Activated CD8-positive, alpha-beta memory T cell treated with anti-CD3 and anti-CD28 coated beads, Interleukin-2, amount 10 ng/mL, durations not matched to agents 7 days and 5 days (primary cell): Measurements from ENCODE around the gene CIITA. TPM values are rescaled to one million over a fixed set of nuclear protein-coding genes. Genes with fewer than 3 reads are reported as not detected.
A peak's percentile ranks its signal among the peaks of the same experiment; 100 is the strongest.
"Not testable (repeated sequence)": the region's sequence is repeated elsewhere in the genome, so short reads cannot be mapped to it uniquely, and the experiment has no call there.

ENCODE experiments used
- ATAC-seq: fragments of 150-1000 bp; cut with Tn5 transposase; one replicate; pipeline ENCODE4 v1.10.0; 2021; ENCODE audit warnings: moderate library complexity
- CTCF ChIA-PET: fragments of 350-600 bp; sonication (Branson Sonifier 250); formaldehyde crosslinking; loops from one replicate; lab custom pipeline; 2021; ENCODE audit warnings: antibody characterized with exemption; lab: Charles Lee
- DNase-seq: peaks from one replicate; pipeline ENCODE4 v3.0.0-alpha.2; 2020
- H3K27ac Mint-ChIP-seq: one replicate; pipeline ENCODE4 v1.8.0; 2021; ENCODE audit warnings: mild to moderate bottlenecking, mixed read lengths
- H3K27me3 Mint-ChIP-seq: one replicate; pipeline ENCODE4 v1.8.0; 2021; ENCODE audit warnings: mixed read lengths
- H3K36me3 Mint-ChIP-seq: one replicate; pipeline ENCODE4 v1.8.0; 2021; ENCODE audit warnings: mild to moderate bottlenecking, mixed read lengths
- H3K4me1 Mint-ChIP-seq: one replicate; pipeline ENCODE4 v1.8.0; 2021; ENCODE audit warnings: mixed read lengths
- H3K4me3 Mint-ChIP-seq: one replicate; pipeline ENCODE4 v1.8.0; 2021; ENCODE audit warnings: mild to moderate bottlenecking, moderate library complexity, mixed read lengths
- H3K9me3 Mint-ChIP-seq: one replicate; pipeline ENCODE4 v1.8.0; 2022; ENCODE audit warnings: low read depth, mixed read lengths
- total RNA-seq, 2 experiments: library from RNA; stranded (reverse); gene quantifications; one replicate each; pipeline ENCODE4 v1.2.3, GENCODE V29; 2021

CIITA gene
- total RNA-seq, 2 experiments from 2014 or later: 68.7 to 103 TPM

DNA sequence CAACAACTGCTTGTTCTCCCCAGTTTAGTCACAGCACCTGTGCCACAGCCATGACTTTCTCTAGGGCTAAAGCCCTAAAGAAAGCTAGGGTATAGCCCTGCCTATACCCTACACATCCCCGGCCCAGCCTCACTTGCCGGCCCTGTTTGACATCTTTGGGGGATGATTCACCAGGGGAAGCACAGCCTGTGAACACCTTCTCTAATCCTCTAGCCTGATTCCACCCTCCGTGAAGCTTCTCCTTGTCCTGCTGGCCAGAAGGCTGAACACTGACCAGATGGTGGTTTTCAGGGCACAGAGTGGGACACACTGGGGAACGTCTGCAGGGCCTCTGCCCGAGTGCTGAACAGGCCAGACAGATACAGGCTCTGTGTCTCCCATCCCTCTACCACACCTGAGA, 73.4 kb downstream of the CIITA start:
- CTCF ChIA-PET: interaction anchor here (0.5 to 3.5 kb wide), 6 partner anchors 14 to 456 kb away, joined by 3 to 29 read pairs (median 5); no protein-coding TSS in a partner anchor
- H3K4me1 Mint-ChIP-seq: peaks cover 61% of the 10 kb centered on the region
- H3K36me3 Mint-ChIP-seq: peaks cover 1% of the 10 kb centered on the region
- ATAC-seq (no peak), DNase-seq (no peak)
- no peak overlapping the region for H3K4me3 Mint-ChIP-seq
- no peaks in the 10 kb centered on the region for H3K27me3 Mint-ChIP-seq
- no peaks in the 10 kb centered on the region for H3K9me3 Mint-ChIP-seq
- H3K27ac Mint-ChIP-seq: no peak overlapping the region

- no peak overlapping the region for H3K27ac Mint-ChIP-seq
- peaks cover 1% of the 10 kb centered on the region for H3K36me3 Mint-ChIP-seq
- CTCF ChIA-PET: interaction anchor here (0.6 to 3.5 kb wide), 6 partner anchors 9 to 681 kb away, joined by 3 to 29 read pairs (median 4); partner anchors contain the start of gene DEXI
- H3K9me3 Mint-ChIP-seq: no peaks in the 10 kb centered on the region
- no peak overlapping the region for H3K4me3 Mint-ChIP-seq
- no peaks in the 10 kb centered on the region for H3K27me3 Mint-ChIP-seq
- peaks cover 59% of the 10 kb centered on the region for H3K4me1 Mint-ChIP-seq
- ATAC-seq (no peak), DNase-seq (no peak)
Observed at GRCh38 chr16:10951026-10951425, 74.0 kb downstream of the CIITA start.

GRCh38 chr16:10954903-10955302, 77.9 kb downstream of the CIITA start:
- peak overlapping the region; percentile 22 for H3K27ac Mint-ChIP-seq
- H3K36me3 Mint-ChIP-seq: peaks cover 3% of the 10 kb centered on the region
- H3K9me3 Mint-ChIP-seq: no peaks in the 10 kb centered on the region
- no peak overlapping the region for H3K4me3 Mint-ChIP-seq
- ATAC-seq (no peak), DNase-seq (no peak)
- CTCF ChIA-PET: interaction anchor here (0.9 to 4.3 kb wide), 22 partner anchors 9 to 1140 kb away, joined by 3 to 54 read pairs (median 4); partner anchors contain the start of genes CLEC16A, DEXI and SOCS1
- peaks cover 66% of the 10 kb centered on the region for H3K4me1 Mint-ChIP-seq
- no peaks in the 10 kb centered on the region for H3K27me3 Mint-ChIP-seq

- CTCF ChIA-PET: interaction anchor here (0.9 to 2.2 kb wide), 13 partner anchors 9 to 756 kb away, joined by 3 to 7 read pairs (median 3); partner anchors contain the start of gene SOCS1
- no peaks in the 10 kb centered on the region for H3K9me3 Mint-ChIP-seq
- H3K27me3 Mint-ChIP-seq: no peaks in the 10 kb centered on the region
- peak; percentile 62 for ATAC-seq
- peak; percentile 64 for DNase-seq
- peaks cover 79% of the 10 kb centered on the region for H3K4me1 Mint-ChIP-seq
- peaks cover 12% of the 10 kb centered on the region for H3K36me3 Mint-ChIP-seq
- peak overlapping the region; percentile 3 for H3K4me3 Mint-ChIP-seq
- H3K27ac Mint-ChIP-seq: peak overlapping the region; percentile 77
Observed at GRCh38 chr16:10957771-10958482, 80.9 kb downstream of the CIITA start.

- Mint-ChIP-seq H3K4me1 (peaks cover 84% of the 10 kb centered on the region), H3K27me3 (no peaks in the 10 kb centered on the region), H3K27ac (no peak overlapping the region), H3K36me3 (peaks cover 20% of the 10 kb centered on the region), H3K4me3 (no peak overlapping the region), H3K9me3 (no peaks in the 10 kb centered on the region)
- DNase-seq: no peak
- CTCF ChIA-PET: interaction anchor here (0.6 to 2.1 kb wide), 9 partner anchors 9 to 573 kb away, joined by 3 to 7 read pairs (median 4); partner anchors contain the start of gene SOCS1
- ATAC-seq: no peak
Observed at GRCh38 chr16:10959161-10959560, 82.2 kb downstream of the CIITA start.

DNA sequence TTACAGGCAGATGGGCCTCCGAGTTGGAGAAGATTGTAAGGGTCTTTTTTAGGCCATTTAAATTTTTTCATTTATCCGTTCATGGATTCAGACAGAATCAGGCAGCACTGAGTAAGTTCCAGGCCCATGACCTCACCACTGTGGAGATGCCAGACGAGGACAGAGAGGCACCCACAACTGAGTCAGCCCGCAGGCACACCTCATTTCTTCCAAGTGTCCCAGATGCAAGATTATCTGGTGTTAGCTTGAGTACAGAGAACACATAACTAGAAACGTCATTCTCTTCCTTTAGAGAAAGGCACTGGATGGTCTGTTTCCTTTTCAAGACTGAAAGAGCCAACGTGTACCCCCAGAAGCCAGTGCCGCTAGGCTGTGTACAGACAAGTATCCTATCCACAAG, 84.2 kb downstream of the CIITA start:
- DNase-seq: no peak
- H3K4me1 Mint-ChIP-seq: peaks cover 86% of the 10 kb centered on the region
- peaks cover 25% of the 10 kb centered on the region for H3K36me3 Mint-ChIP-seq
- no peak overlapping the region for H3K4me3 Mint-ChIP-seq
- CTCF ChIA-PET: interaction anchor here (5.7 to 16.5 kb wide), 3 partner anchors 8 to 446 kb away, joined by 54 to 257 read pairs (median 72); partner anchors contain the start of gene SOCS1
- no peak overlapping the region for H3K27ac Mint-ChIP-seq
- no peak for ATAC-seq
- peaks cover 2% of the 10 kb centered on the region for H3K9me3 Mint-ChIP-seq
- no peaks in the 10 kb centered on the region for H3K27me3 Mint-ChIP-seq

- Mint-ChIP-seq H3K27ac (peak overlapping the region; percentile 91), H3K4me1 (peaks cover 80% of the 10 kb centered on the region), H3K27me3 (no peaks in the 10 kb centered on the region), H3K4me3 (peak overlapping the region; percentile 53), H3K36me3 (peaks cover 34% of the 10 kb centered on the region), H3K9me3 (peaks cover 4% of the 10 kb centered on the region)
- peak; percentile 89 for DNase-seq
- ATAC-seq: peak; percentile 63
- CTCF ChIA-PET: interaction anchor here (0.6 to 16.5 kb wide), 73 partner anchors 9 to 1104 kb away, joined by 3 to 257 read pairs (median 5); partner anchors contain the start of genes CLEC16A, DEXI, LITAF and SOCS1
Observed at GRCh38 chr16:10964039-10964890, 87.3 kb downstream of the CIITA start.

- peaks cover 4% of the 10 kb centered on the region for H3K9me3 Mint-ChIP-seq
- no peaks in the 10 kb centered on the region for H3K27me3 Mint-ChIP-seq
- peak; percentile 86 for ATAC-seq
- CTCF ChIA-PET: interaction anchor here (0.7 to 16.5 kb wide), 48 partner anchors 8 to 1103 kb away, joined by 3 to 257 read pairs (median 6); partner anchors contain the start of genes CLEC16A, LITAF and SOCS1
- H3K36me3 Mint-ChIP-seq: peaks cover 34% of the 10 kb centered on the region
- peak overlapping the region; percentile 53 for H3K4me3 Mint-ChIP-seq
- DNase-seq: peak; percentile 82
- H3K4me1 Mint-ChIP-seq: peaks cover 80% of the 10 kb centered on the region
- H3K27ac Mint-ChIP-seq: peak overlapping the region; percentile 91
Observed at GRCh38 chr16:10964891-10965326, 87.9 kb downstream of the CIITA start.

- ATAC-seq (peak; percentile 43), DNase-seq (peak; percentile 66)
Observed at GRCh38 chr16:10965440-10966061, 88.5 kb downstream of the CIITA start.

DNA sequence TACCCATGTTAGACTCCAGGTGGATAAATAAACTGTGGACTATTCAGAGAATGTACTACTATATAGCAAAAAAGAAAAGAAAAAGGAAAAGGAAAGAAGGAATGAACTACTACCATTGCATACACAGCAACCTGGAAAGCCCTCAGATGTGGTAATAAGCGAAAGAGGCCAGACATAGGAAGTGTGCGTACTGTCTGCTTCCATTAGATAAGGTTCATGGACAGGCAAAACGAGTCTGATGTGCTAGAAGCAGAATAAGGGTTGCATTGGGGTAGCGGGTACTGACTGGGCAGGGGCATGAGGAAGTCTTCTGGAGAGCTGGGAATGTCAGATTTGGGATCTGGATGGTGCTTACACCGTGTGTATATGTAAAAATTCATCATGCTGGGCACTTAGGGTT, 89.1 kb downstream of the CIITA start:
- H3K4me1 Mint-ChIP-seq: peaks cover 80% of the 10 kb centered on the region
- peaks cover 35% of the 10 kb centered on the region for H3K36me3 Mint-ChIP-seq
- H3K27ac Mint-ChIP-seq: peak overlapping the region; percentile 91
- no peak for DNase-seq
- H3K9me3 Mint-ChIP-seq: peaks cover 4% of the 10 kb centered on the region
- no peak overlapping the region for H3K4me3 Mint-ChIP-seq
- H3K27me3 Mint-ChIP-seq: no peaks in the 10 kb centered on the region
- CTCF ChIA-PET: interaction anchor here (0.9 to 16.5 kb wide), 10 partner anchors 12 to 431 kb away, joined by 3 to 257 read pairs (median 32); partner anchors contain the start of gene SOCS1
- no peak for ATAC-seq

More at GRCh38 chr16:10965440-10966061, 88.5 kb downstream of the CIITA start:
- CTCF ChIA-PET: interaction anchor here (0.5 to 16.5 kb wide), 34 partner anchors 12 to 1102 kb away, joined by 3 to 257 read pairs (median 8); partner anchors contain the start of gene SOCS1
- peak overlapping the region; percentile 91 for H3K27ac Mint-ChIP-seq
- peaks cover 32% of the 10 kb centered on the region for H3K36me3 Mint-ChIP-seq
- H3K9me3 Mint-ChIP-seq: peaks cover 4% of the 10 kb centered on the region
- H3K4me1 Mint-ChIP-seq: peaks cover 79% of the 10 kb centered on the region
- H3K27me3 Mint-ChIP-seq: no peaks in the 10 kb centered on the region
- peak overlapping the region; percentile 53 for H3K4me3 Mint-ChIP-seq

DNA sequence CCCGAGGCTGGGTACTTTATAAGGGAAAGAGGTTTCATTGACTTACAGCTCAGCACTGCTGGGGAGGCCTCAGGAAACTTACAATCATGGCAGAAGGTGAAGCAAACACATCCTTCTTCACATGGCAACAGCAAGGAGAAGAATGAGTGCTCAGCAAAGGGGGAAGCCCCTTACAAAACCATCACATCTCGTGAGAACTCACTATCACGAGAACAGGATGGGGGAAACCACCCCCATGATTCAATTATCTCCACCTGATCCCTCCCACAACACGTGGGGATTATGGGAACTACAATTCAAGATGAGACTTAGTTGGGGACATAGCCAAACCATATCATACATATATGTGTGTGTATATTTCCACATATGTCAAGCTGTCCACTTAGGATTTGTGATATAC, 89.6 kb downstream of the CIITA start:
- Mint-ChIP-seq H3K36me3 (peaks cover 35% of the 10 kb centered on the region), H3K27ac (peak overlapping the region; percentile 91), H3K4me1 (peaks cover 80% of the 10 kb centered on the region)
- CTCF ChIA-PET: interaction anchor here (0.9 to 16.5 kb wide), 9 partner anchors 9 to 430 kb away, joined by 3 to 257 read pairs (median 34); partner anchors contain the start of gene SOCS1
- not testable (repeated sequence) for H3K9me3 Mint-ChIP-seq, H3K27me3 Mint-ChIP-seq, DNase-seq, H3K4me3 Mint-ChIP-seq, ATAC-seq

DNA sequence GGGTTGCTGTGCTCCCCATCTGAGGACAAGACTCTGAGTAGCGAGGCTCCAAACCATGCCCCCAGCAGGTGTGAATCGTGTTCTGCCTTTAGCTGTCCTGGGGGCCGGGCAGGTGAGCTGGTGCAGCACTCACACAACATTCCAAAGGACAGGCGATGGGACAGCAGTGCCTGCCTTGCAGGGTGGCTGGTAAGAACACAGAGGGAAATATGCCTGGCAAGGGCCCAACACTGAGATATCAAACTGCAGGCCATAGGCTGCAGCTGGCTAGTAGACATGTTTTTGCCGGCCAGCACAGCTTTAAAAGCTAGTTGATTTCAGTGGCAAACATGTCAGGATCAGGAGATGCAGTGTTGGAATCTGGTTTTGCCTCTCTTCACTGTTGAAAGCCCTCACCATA, 91.0 kb downstream of the CIITA start:
- no peaks in the 10 kb centered on the region for H3K27me3 Mint-ChIP-seq
- no peak for DNase-seq
- H3K4me1 Mint-ChIP-seq: peaks cover 84% of the 10 kb centered on the region
- ATAC-seq: no peak
- H3K9me3 Mint-ChIP-seq: peaks cover 4% of the 10 kb centered on the region
- peaks cover 26% of the 10 kb centered on the region for H3K36me3 Mint-ChIP-seq
- CTCF ChIA-PET: interaction anchor here (1.0 to 16.5 kb wide), 11 partner anchors 9 to 404 kb away, joined by 3 to 257 read pairs (median 6); partner anchors contain the start of gene SOCS1
- H3K27ac Mint-ChIP-seq: no peak overlapping the region
- no peak overlapping the region for H3K4me3 Mint-ChIP-seq
